ENCODE results near the gene SSTR4. TPM values are rescaled to one million over a fixed set of nuclear protein-coding genes. Genes with fewer than 3 reads are reported as not detected.
A peak's percentile ranks its signal among the peaks of the same experiment; 100 is the strongest.

The SSTR4 gene
- total RNA-seq, 1 donor from 2014 or later = not detected

DNA sequence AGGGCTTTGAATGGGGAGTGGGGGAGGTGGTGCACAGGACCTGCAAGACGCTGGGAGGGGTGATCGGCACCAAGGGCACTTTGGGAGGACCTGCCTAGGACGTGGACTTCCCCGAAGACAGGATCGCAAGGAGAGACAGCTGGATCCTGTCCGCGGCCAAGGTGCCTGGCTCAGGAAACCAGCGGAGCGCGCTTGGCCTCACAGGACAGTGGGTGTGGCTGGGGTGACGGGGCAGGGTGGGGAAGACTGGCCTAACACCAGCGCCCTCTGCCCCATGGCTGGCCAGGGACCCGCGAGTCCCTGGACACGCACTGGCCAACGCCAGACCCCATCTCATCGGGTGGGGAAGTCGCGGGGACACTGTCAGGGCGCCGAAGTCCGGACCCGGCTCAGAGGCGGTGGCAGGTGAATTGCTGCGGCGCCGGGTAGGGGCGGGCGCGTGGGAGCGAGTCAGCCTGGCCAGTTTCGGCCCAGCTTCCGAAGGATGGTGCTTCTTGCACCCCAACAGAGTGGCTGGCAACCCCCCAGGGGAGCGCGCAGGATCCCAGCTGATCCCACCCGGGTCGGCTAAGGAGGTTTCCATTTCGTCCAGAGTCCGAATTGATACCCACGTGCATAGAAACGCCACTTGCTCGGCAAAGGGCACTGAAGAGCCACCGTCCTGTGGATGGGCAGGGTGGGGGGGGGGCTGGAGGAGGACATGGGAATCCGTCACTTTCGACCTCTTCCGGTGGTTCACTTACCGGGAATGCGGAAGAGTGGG is 15.1 kb downstream of the SSTR4 start:
- no peak for DNase-seq (ENCODE audit: low read depth)
- FAIRE-seq = no peak
- Histone ChIP-seq H3K4me3 (ENCODE audit: low read depth, low read length) (peak overlapping the region; percentile 63), H3K36me3 (ENCODE audit: control insufficient read depth, insufficient read depth, low read length) (peaks cover 9% of the 10 kb centered on the region), H3K27me3 (ENCODE audit: control insufficient read depth, insufficient read depth, low read length) (no peaks in the 10 kb centered on the region)
- TF ChIP-seq, protein P1, sequence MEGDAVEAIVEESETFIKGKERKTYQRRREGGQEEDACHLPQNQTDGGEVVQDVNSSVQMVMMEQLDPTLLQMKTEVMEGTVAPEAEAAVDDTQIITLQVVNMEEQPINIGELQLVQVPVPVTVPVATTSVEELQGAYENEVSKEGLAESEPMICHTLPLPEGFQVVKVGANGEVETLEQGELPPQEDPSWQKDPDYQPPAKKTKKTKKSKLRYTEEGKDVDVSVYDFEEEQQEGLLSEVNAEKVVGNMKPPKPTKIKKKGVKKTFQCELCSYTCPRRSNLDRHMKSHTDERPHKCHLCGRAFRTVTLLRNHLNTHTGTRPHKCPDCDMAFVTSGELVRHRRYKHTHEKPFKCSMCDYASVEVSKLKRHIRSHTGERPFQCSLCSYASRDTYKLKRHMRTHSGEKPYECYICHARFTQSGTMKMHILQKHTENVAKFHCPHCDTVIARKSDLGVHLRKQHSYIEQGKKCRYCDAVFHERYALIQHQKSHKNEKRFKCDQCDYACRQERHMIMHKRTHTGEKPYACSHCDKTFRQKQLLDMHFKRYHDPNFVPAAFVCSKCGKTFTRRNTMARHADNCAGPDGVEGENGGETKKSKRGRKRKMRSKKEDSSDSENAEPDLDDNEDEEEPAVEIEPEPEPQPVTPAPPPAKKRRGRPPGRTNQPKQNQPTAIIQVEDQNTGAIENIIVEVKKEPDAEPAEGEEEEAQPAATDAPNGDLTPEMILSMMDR (IDR thresholded peaks at IDR 0.05; ENCODE audit: insufficient read depth, low read length, severe bottlenecking) = no peak

DNA sequence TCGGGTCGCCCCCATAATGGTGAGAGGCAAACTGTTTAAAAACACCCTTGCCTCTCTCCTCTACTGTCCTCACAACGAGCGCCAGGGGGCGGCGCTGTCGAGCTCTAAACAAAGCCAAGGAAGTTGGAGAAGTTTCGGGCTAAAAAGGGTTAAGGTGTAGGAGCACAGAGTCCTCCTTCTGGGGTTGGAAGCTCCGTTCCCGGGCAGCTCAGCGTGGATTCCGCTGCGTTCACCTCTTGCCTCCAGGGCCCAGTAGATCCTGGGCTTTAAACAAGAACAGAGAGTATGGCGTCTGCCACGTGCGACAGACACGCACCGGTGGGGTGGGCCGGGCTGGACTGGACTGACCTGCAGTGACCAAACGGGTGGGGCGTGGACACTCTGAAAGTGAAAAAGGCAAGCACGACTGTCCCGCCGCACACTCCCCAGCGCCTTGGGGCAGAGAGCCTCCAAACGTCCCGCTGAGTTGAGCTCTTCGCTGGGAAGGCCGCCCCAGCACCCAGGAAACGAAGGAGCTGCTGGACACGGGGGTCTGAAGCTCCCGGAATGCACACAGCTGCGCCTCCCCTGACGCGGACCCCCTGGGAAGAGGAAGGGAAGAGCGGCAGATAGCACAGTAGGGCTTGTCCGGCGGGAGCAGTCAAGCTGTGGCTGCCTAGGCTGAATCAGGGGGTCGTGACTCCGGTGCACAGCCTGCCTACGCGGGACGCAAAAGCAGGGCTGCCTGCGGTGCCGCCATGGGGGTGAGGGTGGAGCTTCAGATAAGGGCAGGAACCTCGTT is 15.9 kb downstream of the SSTR4 start:
- H3K36me3 ChIP-seq (ENCODE audit: control insufficient read depth, insufficient read depth, low read length) = peaks cover 9% of the 10 kb centered on the region
- FAIRE-seq = peak; percentile 79
- TF ChIP-seq, protein P1 (IDR thresholded peaks at IDR 0.05; ENCODE audit: insufficient read depth, low read length, severe bottlenecking) = peak; percentile 86

DNA sequence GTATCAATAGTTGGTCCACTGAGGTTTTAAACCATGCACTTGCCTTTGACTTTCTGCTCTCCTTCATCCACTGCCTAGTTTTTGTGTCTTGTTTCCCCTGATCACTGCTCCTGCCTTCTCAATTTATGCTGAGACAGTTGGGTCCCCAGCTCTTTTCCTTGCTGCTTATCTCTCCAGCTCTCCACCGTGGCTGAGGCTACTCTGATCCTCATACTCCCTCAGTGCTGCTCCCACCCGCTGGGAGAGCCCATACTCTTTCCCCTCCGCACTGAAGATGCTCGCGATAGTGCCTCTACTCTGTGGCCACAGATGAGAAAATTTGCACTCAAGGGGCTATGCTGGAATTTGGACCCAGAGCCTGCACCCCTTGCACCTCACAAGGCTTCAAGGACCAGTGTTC is 17.8 kb downstream of the SSTR4 start:
- Histone ChIP-seq H3K4me3 (ENCODE audit: low read depth, low read length) (no peak overlapping the region), H3K36me3 (ENCODE audit: control insufficient read depth, insufficient read depth, low read length) (peaks cover 5% of the 10 kb centered on the region), H3K27me3 (ENCODE audit: control insufficient read depth, insufficient read depth, low read length) (no peaks in the 10 kb centered on the region)
- FAIRE-seq = no peak
- DNase-seq (ENCODE audit: low read depth) = no peak
- TF ChIP-seq, protein P1 (IDR thresholded peaks at IDR 0.05; ENCODE audit: insufficient read depth, low read length, severe bottlenecking) = no peak

More for the DNA sequence above, 15.9 kb downstream of the SSTR4 start:
- no peaks in the 10 kb centered on the region for H3K27me3 ChIP-seq (ENCODE audit: control insufficient read depth, insufficient read depth, low read length)
- peak; percentile 85 for DNase-seq (ENCODE audit: low read depth)
- H3K4me3 ChIP-seq (ENCODE audit: low read depth, low read length) = peak overlapping the region; percentile 63

DNA sequence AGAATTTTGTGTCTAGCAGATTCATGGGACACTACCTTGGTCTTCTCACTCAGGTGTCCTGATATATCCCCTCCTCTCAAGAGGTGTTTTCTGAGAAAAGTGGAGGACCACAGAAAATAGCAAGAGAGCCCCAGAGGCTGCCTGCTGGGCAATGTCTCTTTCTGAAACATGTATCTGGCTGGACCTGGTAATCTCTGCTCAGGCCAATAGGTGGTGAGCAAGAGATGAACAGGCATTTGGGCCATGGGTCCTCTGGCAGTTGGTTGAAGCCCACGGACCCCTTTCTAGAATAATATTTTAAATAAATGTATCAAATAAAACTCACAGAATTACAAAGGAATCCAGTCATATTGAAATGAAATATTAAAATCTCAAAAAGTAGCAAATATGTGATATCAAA is 23.1 kb downstream of the SSTR4 start:
- no peak overlapping the region for H3K4me3 ChIP-seq (ENCODE audit: low read depth, low read length)
- H3K36me3 ChIP-seq (ENCODE audit: control insufficient read depth, insufficient read depth, low read length) = no peaks in the 10 kb centered on the region
- DNase-seq (ENCODE audit: low read depth) (no peak), FAIRE-seq (no peak)
- TF ChIP-seq, protein P1 (IDR thresholded peaks at IDR 0.05; ENCODE audit: insufficient read depth, low read length, severe bottlenecking) = peak; percentile 13
- H3K27me3 ChIP-seq (ENCODE audit: control insufficient read depth, insufficient read depth, low read length) = no peaks in the 10 kb centered on the region

DNA sequence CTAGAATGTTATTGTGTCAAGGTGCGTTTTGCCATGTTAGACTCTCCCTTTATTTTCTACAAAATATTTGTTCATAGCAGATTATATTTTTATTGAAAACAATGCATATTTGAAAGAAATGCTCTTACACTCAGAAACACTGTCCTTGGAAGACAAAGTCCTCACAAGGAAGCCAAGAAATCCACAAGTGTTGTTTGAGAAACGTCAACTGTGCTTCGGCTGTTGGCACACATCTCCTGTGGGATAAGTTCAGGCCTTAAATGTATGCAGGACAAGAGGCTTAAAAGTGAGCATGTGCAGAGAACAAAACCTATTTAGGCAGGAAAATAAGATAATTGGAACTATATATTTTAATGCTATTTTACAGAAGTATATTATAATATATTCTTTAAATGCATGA is 23.9 kb downstream of the SSTR4 start:
- FAIRE-seq (no peak), DNase-seq (ENCODE audit: low read depth) (no peak)
- TF ChIP-seq, protein P1 (IDR thresholded peaks at IDR 0.05; ENCODE audit: insufficient read depth, low read length, severe bottlenecking) = no peak
- no peaks in the 10 kb centered on the region for H3K27me3 ChIP-seq (ENCODE audit: control insufficient read depth, insufficient read depth, low read length)
- no peak overlapping the region for H3K4me3 ChIP-seq (ENCODE audit: low read depth, low read length)
- no peaks in the 10 kb centered on the region for H3K36me3 ChIP-seq (ENCODE audit: control insufficient read depth, insufficient read depth, low read length)
